Uterus (tissue), 4 donors: Measurements from ENCODE around the gene UBE2E1. TPM values are rescaled to one million over a fixed set of nuclear protein-coding genes. Genes with fewer than 3 reads are reported as not detected.

ENCODE experiments used
- DNase-seq, 2 donors: peaks; one replicate each; pipeline ENCODE4 v3.0.0-alpha.2; 2019 to 2020
- H3K27ac ChIP-seq, 2 donors: fragments of 200-600 bp; sonication (generic); 1 replicate in 1 of 2; 2 replicates in 1 of 2; pipeline ENCODE4 v1.5.1; 2016 to 2018
- H3K27me3 ChIP-seq, 2 donors: fragments of 200-600 bp; sonication (generic); one replicate each; pipeline ENCODE4 v1.5.1; 2018 to 2019; ENCODE audit warnings: control low read depth in 1 of 2
- H3K36me3 ChIP-seq, 2 donors: fragments of 200-600 bp; sonication (generic); one replicate each; pipeline ENCODE4 v1.5.1; 2019; ENCODE audit warnings: control low read depth in 1 of 2
- H3K4me1 ChIP-seq, 2 donors: fragments of 200-600 bp; sonication (generic); one replicate each; pipeline ENCODE4 v1.5.1; 2018 to 2019; ENCODE audit warnings: control low read depth in 1 of 2
- H3K4me3 ChIP-seq, 2 donors: fragments of 200-600 bp; sonication (generic); 1 replicate in 1 of 2; 2 replicates in 1 of 2; pipeline ENCODE4 v1.5.1; 2018 to 2019; ENCODE audit warnings: mild to moderate bottlenecking in 1 of 2
- H3K9me3 ChIP-seq, 2 donors: fragments of 200-600 bp; sonication (generic); one replicate each; pipeline ENCODE4 v1.5.1; 2019; ENCODE audit warnings: control low read depth in 1 of 2
- CTCF ChIP-seq, 4 experiments: fragments of 200-600 bp in 2 of 4; fragments of 450-650 bp in 2 of 4; sonication (generic) in 2 of 4; IDR thresholded peaks; one replicate each; pipeline ENCODE4 v1.5.1; 2016 to 2019; ENCODE audit warnings: antibody characterized with exemption in 4 of 4, mild to moderate bottlenecking in 2 of 4, moderate library complexity in 1 of 4
- POLR2A ChIP-seq, 2 donors: fragments of 450-650 bp; IDR thresholded peaks; one replicate each; pipeline ENCODE4 v1.6.1; 2016; ENCODE audit warnings: antibody characterized with exemption in 2 of 2, mild to moderate bottlenecking in 1 of 2, moderate library complexity in 1 of 2
- intact Hi-C: fragments of 100-400 bp; cut with DNase I; formaldehyde crosslinking; loops from one replicate; pipeline ENCODE4 v1.15.1; 2023; ENCODE audit warnings: low total_unique reads
- total RNA-seq, 4 donors: library from RNA; depleted of rRNA in 3 of 4; stranded (reverse); fragments of >200 nt in 3 of 4; gene quantifications; one replicate each; pipeline versions ENCODE4 v1.1.0 to v1.2.4, GENCODE V29; 2014 to 2023
- donor health status: DM: yes; HTN: yes; CAD: no.

Gene UBE2E1
- total RNA-seq, 4 donors from 2014 or later: 67.9 to 158 (median 95.7) TPM

GRCh38 chr3:23835087-23835486, 29.3 kb downstream of the UBE2E1 start:
- H3K27me3 ChIP-seq: no peaks in the 10 kb centered on the region
- no peaks in the 10 kb centered on the region for H3K9me3 ChIP-seq
- no peak overlapping the region for H3K27ac ChIP-seq
- H3K4me3 ChIP-seq: no peak overlapping the region
- intact Hi-C loops: no loop called here
- DNase-seq: no peak
- H3K4me1 ChIP-seq: no peaks in the 10 kb centered on the region
- TF ChIP-seq POLR2A (IDR thresholded peaks at IDR 0.05): no peak
- TF ChIP-seq CTCF (IDR thresholded peaks at IDR 0.05): no peak
- H3K36me3 ChIP-seq: no peaks in the 10 kb centered on the region

- no peak overlapping the region for H3K4me3 ChIP-seq
- H3K4me1 ChIP-seq: no peaks in the 10 kb centered on the region
- no peaks in the 10 kb centered on the region for H3K36me3 ChIP-seq
- no peaks in the 10 kb centered on the region for H3K27me3 ChIP-seq
- no peak for TF ChIP-seq POLR2A (IDR thresholded peaks at IDR 0.05)
- no peaks in the 10 kb centered on the region for H3K9me3 ChIP-seq
- intact Hi-C loops: no loop called here
- no peak overlapping the region for H3K27ac ChIP-seq
- no peak for DNase-seq
Measured at GRCh38 chr3:23835802-23836201, 30.0 kb downstream of the UBE2E1 start.

- DNase-seq: no peak
- no peaks in the 10 kb centered on the region for H3K9me3 ChIP-seq
- H3K4me1 ChIP-seq: no peaks in the 10 kb centered on the region
- TF ChIP-seq POLR2A (IDR thresholded peaks at IDR 0.05) (no peak), CTCF (IDR thresholded peaks at IDR 0.05) (no peak)
- no peaks in the 10 kb centered on the region for H3K27me3 ChIP-seq
- H3K4me3 ChIP-seq: no peak overlapping the region
- no peaks in the 10 kb centered on the region for H3K36me3 ChIP-seq
- intact Hi-C loops: no loop called here
- H3K27ac ChIP-seq: peak overlapping the region in 1 of 2 donors; percentile 2
Measured at GRCh38 chr3:23836536-23837230, 30.9 kb downstream of the UBE2E1 start.

GRCh38 chr3:23837286-23837685, 31.5 kb downstream of the UBE2E1 start:
- Histone ChIP-seq H3K27ac (peak overlapping the region in 1 of 2 donors; percentile 2), H3K9me3 (no peaks in the 10 kb centered on the region), H3K4me3 (no peak overlapping the region), H3K36me3 (no peaks in the 10 kb centered on the region), H3K27me3 (no peaks in the 10 kb centered on the region), H3K4me1 (no peaks in the 10 kb centered on the region)
- intact Hi-C loops: no loop called here
- no peak for DNase-seq
- no peak for TF ChIP-seq POLR2A (IDR thresholded peaks at IDR 0.05)
- TF ChIP-seq CTCF (IDR thresholded peaks at IDR 0.05): no peak

- H3K27ac ChIP-seq: no peak overlapping the region
- no peaks in the 10 kb centered on the region for H3K36me3 ChIP-seq
- no peaks in the 10 kb centered on the region for H3K4me1 ChIP-seq
- no peak for TF ChIP-seq CTCF (IDR thresholded peaks at IDR 0.05)
- TF ChIP-seq POLR2A (IDR thresholded peaks at IDR 0.05): no peak
- intact Hi-C loops: no loop called here
- H3K4me3 ChIP-seq: no peak overlapping the region
- DNase-seq: no peak
- no peaks in the 10 kb centered on the region for H3K27me3 ChIP-seq
- H3K9me3 ChIP-seq: no peaks in the 10 kb centered on the region
Measured at GRCh38 chr3:23837691-23838090, 31.9 kb downstream of the UBE2E1 start.
